HUES6 (cell line): ENCODE results near the gene CARD11.
"Not testable (repeated sequence)": the region's sequence is repeated elsewhere in the genome, so short reads cannot be mapped to it uniquely, and the experiment has no call there.

ENCODE experiments used
- H3K27ac ChIP-seq: 2 replicates; pipeline ENCODE4 v1.7.0; 2013; ENCODE audit warnings: low read depth, mild to moderate bottlenecking, low read length, inconsistent platforms
- H3K27me3 ChIP-seq: 2 replicates; pipeline ENCODE4 v1.6.1; 2013; ENCODE audit warnings: low read length; ENCODE audit not compliant: control insufficient read depth, insufficient read depth
- H3K36me3 ChIP-seq: 2 replicates; pipeline ENCODE4 v1.6.1; 2013; ENCODE audit warnings: low read length; ENCODE audit not compliant: control insufficient read depth, insufficient read depth
- H3K4me1 ChIP-seq: 2 replicates; pipeline ENCODE4 v1.6.1; 2013; ENCODE audit warnings: low read length; ENCODE audit not compliant: control insufficient read depth, insufficient read depth
- H3K4me3 ChIP-seq: 2 replicates; pipeline ENCODE4 v1.5.1; 2013; ENCODE audit warnings: low read depth, low read length
- H3K9ac ChIP-seq: one replicate; pipeline ENCODE4 v1.6.1; 2013; ENCODE audit warnings: mild to moderate bottlenecking, low read length
- H3K9me3 ChIP-seq: 2 replicates; pipeline ENCODE4 v1.6.1; 2013; ENCODE audit warnings: low read depth, low read length; ENCODE audit not compliant: control insufficient read depth, insufficient read depth

CARD11 gene

GRCh38 chr7:3021224-3021623 is 22.4 kb downstream of the CARD11 start:
- H3K27me3 ChIP-seq, H3K9ac ChIP-seq, H3K36me3 ChIP-seq, H3K27ac ChIP-seq, H3K4me1 ChIP-seq, H3K4me3 ChIP-seq: not testable (repeated sequence)
- H3K9me3 ChIP-seq, result peaks cover 22% of the 10 kb centered on the region

DNA sequence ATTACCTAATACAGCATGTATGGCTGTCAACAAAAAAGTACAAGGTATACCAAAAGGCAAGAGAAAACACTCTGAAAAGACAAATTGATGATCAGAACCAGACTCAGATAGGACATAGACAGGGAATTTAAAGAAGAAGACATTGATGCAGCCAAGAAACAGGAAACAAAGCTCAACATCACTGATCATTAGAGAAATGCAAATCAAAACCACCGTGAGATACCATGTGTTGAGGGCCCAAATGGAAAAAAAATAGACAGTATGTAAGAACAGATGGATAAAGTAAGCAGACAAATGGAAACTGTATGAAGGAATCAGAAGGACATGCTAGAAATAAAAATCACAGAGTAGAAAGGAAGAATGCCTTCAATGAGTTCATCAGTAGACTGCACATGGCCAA is 23.3 kb downstream of the CARD11 start:
- Histone ChIP-seq H3K36me3 (no peaks in the 10 kb centered on the region; the same call in 1 of the 2 replicates), H3K27ac (no peak overlapping the region), H3K4me3 (no peak overlapping the region), H3K4me1 (no peaks in the 10 kb centered on the region), H3K27me3 (no peaks in the 10 kb centered on the region), H3K9me3 (peaks cover 17% of the 10 kb centered on the region; the same call in 1 of the 2 replicates), H3K9ac (no peak overlapping the region)

GRCh38 chr7:3019801-3020200 is 23.9 kb downstream of the CARD11 start:
- H3K4me1 ChIP-seq, result no peaks in the 10 kb centered on the region
- no peak overlapping the region for H3K9ac ChIP-seq
- peaks cover 17% of the 10 kb centered on the region; the same call in 1 of the 2 replicates for H3K9me3 ChIP-seq
- no peak overlapping the region for H3K4me3 ChIP-seq
- no peaks in the 10 kb centered on the region for H3K27me3 ChIP-seq
- H3K27ac ChIP-seq, result no peak overlapping the region
- no peaks in the 10 kb centered on the region; the same call in 1 of the 2 replicates for H3K36me3 ChIP-seq

GRCh38 chr7:3013975-3014792 is 29.5 kb downstream of the CARD11 start:
- Histone ChIP-seq H3K4me3 (no peak overlapping the region), H3K9ac (no peak overlapping the region), H3K9me3 (no peaks in the 10 kb centered on the region), H3K4me1 (no peaks in the 10 kb centered on the region), H3K27me3 (no peaks in the 10 kb centered on the region), H3K27ac (no peak overlapping the region), H3K36me3 (no peaks in the 10 kb centered on the region)

GRCh38 chr7:3011211-3011852 is 32.3 kb downstream of the CARD11 start:
- Histone ChIP-seq H3K4me1 (no peaks in the 10 kb centered on the region), H3K27ac (no peak overlapping the region), H3K9ac (no peak overlapping the region), H3K9me3 (no peaks in the 10 kb centered on the region), H3K27me3 (no peaks in the 10 kb centered on the region), H3K4me3 (no peak overlapping the region), H3K36me3 (no peaks in the 10 kb centered on the region)

DNA sequence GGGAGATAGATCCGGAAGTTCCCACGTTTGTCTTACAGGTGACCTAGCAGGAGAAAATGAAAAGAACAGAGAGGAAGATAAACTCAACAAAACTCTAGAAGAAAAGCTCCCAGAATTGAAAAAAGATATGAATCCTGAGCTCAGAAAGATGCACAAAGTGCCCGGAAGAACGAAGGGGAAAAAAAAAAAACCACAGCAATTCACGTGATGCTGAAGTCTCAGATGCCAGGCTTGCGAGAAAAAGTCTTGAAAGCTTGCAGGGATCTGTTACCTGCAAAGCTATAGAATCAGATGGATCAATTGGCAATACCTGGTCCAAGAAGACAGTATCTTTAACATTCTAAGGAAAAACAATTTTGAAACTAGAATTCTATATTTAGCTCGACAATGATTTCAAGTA is 33.5 kb downstream of the CARD11 start:
- Histone ChIP-seq H3K9me3 (no peaks in the 10 kb centered on the region), H3K4me3 (no peak overlapping the region), H3K9ac (no peak overlapping the region), H3K36me3 (no peaks in the 10 kb centered on the region), H3K4me1 (no peaks in the 10 kb centered on the region; the same call in 1 of the 2 replicates), H3K27me3 (no peaks in the 10 kb centered on the region), H3K27ac (no peak overlapping the region)

DNA sequence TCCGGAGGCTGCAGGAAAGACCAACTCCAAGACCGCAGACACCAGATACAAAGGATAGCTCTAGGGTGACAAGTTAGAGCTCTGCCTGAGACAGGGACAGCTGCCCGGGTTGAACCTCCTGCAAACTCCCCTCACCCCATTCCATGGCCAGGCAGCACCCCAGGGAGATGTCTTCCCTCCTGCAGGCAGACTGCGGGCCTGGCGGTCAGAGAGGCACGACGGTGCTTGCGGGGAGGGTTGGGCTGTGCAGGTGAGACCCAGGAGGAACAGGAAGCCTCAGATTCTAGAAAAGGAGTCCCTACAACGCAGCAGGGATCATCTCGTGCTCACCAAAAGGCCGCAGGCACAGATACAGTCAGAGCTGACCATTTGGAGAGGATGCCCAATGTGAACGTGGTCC is 34.6 kb downstream of the CARD11 start:
- Histone ChIP-seq H3K4me1 (no peaks in the 10 kb centered on the region; the same call in 1 of the 2 replicates), H3K9me3 (no peaks in the 10 kb centered on the region), H3K27ac (no peak overlapping the region), H3K36me3 (no peaks in the 10 kb centered on the region), H3K4me3 (no peak overlapping the region), H3K9ac (no peak overlapping the region), H3K27me3 (no peaks in the 10 kb centered on the region)

GRCh38 chr7:3008386-3008785 is 35.3 kb downstream of the CARD11 start:
- Histone ChIP-seq H3K9me3 (no peaks in the 10 kb centered on the region), H3K4me1 (no peaks in the 10 kb centered on the region; the same call in 1 of the 2 replicates), H3K27ac (no peak overlapping the region), H3K36me3 (no peaks in the 10 kb centered on the region), H3K9ac (no peak overlapping the region), H3K4me3 (no peak overlapping the region), H3K27me3 (no peaks in the 10 kb centered on the region)

- Histone ChIP-seq H3K9me3 (no peaks in the 10 kb centered on the region), H3K4me1 (peaks cover 3% of the 10 kb centered on the region; the same call in 1 of the 2 replicates), H3K36me3 (no peaks in the 10 kb centered on the region), H3K4me3 (no peak overlapping the region), H3K9ac (no peak overlapping the region), H3K27ac (no peak overlapping the region), H3K27me3 (no peaks in the 10 kb centered on the region)
Observed at GRCh38 chr7:3007696-3008095, 36.0 kb downstream of the CARD11 start.

DNA sequence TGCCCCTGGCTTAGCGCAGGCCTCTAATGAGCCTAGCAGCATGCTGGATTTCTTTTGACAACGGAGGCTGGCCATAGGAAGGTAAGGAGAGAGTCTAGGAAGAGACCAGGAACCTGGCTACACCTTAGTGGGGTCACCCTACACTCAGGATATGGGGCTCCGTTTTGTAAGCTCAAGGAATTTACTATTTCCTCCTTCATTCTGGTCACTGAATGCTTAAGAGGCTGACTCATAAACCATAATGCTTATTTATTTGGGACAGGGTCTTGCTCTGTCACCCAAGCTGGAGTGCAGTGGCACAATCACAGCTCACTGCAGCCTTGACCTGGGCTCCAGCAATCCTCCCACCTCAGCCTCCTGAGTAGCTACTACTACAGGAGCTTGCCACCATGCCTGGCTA is 38.4 kb downstream of the CARD11 start:
- no peaks in the 10 kb centered on the region for H3K36me3 ChIP-seq
- H3K9me3 ChIP-seq, result no peaks in the 10 kb centered on the region
- H3K27me3 ChIP-seq, result no peaks in the 10 kb centered on the region
- no peak overlapping the region for H3K9ac ChIP-seq
- no peak overlapping the region for H3K27ac ChIP-seq
- H3K4me1 ChIP-seq, result peaks cover 5% of the 10 kb centered on the region; the same call in 1 of the 2 replicates
- H3K4me3 ChIP-seq, result no peak overlapping the region

- H3K9ac ChIP-seq, result no peak overlapping the region
- H3K27ac ChIP-seq, result no peak overlapping the region
- no peaks in the 10 kb centered on the region for H3K36me3 ChIP-seq
- no peak overlapping the region for H3K4me3 ChIP-seq
- H3K27me3 ChIP-seq, result no peaks in the 10 kb centered on the region
- peaks cover 5% of the 10 kb centered on the region; the same call in 1 of the 2 replicates for H3K4me1 ChIP-seq
- no peaks in the 10 kb centered on the region for H3K9me3 ChIP-seq
Observed at GRCh38 chr7:3003936-3004335, 39.7 kb downstream of the CARD11 start.
